Measurements from ENCODE around the gene OR52L1.

DNA sequence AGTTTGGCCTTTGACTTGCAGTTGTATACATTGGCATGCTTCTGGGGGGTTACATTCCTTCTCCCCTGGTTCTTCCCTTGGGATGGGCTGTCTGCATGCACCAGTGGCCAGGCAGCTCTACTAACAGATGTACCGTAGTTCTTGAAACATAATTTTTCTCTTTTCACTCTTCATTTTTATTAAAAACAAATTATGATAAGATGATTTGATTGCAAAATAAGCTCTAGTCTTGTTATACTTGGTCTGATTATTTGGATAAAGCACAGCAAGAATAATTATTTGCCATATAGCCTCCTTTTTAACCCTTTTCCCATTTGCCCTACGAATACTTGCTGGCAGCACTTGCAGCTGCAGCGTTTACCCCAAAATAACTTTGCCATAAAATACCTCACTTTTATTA, 31.2 kb downstream of the OR52L1 start:
- TF ChIP-seq ELF4 (CRISPR knock-in tag; IDR thresholded peaks at IDR 0.05): no peak
- no peak for TF ChIP-seq ZNF766 (CRISPR knock-in tag; conservative IDR thresholded peaks at IDR 0.05)
- TF ChIP-seq XRCC4 (IDR thresholded peaks at IDR 0.05; ENCODE audit: extremely low read depth, insufficient read depth, insufficient read length): no peak
- TF ChIP-seq, protein P1, sequence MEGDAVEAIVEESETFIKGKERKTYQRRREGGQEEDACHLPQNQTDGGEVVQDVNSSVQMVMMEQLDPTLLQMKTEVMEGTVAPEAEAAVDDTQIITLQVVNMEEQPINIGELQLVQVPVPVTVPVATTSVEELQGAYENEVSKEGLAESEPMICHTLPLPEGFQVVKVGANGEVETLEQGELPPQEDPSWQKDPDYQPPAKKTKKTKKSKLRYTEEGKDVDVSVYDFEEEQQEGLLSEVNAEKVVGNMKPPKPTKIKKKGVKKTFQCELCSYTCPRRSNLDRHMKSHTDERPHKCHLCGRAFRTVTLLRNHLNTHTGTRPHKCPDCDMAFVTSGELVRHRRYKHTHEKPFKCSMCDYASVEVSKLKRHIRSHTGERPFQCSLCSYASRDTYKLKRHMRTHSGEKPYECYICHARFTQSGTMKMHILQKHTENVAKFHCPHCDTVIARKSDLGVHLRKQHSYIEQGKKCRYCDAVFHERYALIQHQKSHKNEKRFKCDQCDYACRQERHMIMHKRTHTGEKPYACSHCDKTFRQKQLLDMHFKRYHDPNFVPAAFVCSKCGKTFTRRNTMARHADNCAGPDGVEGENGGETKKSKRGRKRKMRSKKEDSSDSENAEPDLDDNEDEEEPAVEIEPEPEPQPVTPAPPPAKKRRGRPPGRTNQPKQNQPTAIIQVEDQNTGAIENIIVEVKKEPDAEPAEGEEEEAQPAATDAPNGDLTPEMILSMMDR (IDR thresholded peaks at IDR 0.05 in 2 of 3, conservative IDR thresholded peaks at IDR 0.05 in 1 of 3; ENCODE audit: insufficient read depth in 2 of 3, low read depth in 1 of 3, low read length in 3 of 3): no peak
- TF ChIP-seq HDAC6 (IDR thresholded peaks at IDR 0.05; ENCODE audit: low read depth, low read length): no peak
- TF ChIP-seq, protein P2, sequence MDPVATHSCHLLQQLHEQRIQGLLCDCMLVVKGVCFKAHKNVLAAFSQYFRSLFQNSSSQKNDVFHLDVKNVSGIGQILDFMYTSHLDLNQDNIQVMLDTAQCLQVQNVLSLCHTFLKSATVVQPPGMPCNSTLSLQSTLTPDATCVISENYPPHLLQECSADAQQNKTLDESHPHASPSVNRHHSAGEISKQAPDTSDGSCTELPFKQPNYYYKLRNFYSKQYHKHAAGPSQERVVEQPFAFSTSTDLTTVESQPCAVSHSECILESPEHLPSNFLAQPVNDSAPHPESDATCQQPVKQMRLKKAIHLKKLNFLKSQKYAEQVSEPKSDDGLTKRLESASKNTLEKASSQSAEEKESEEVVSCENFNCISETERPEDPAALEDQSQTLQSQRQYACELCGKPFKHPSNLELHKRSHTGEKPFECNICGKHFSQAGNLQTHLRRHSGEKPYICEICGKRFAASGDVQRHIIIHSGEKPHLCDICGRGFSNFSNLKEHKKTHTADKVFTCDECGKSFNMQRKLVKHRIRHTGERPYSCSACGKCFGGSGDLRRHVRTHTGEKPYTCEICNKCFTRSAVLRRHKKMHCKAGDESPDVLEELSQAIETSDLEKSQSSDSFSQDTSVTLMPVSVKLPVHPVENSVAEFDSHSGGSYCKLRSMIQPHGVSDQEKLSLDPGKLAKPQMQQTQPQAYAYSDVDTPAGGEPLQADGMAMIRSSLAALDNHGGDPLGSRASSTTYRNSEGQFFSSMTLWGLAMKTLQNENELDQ (CRISPR knock-in tag; IDR thresholded peaks at IDR 0.05; ENCODE audit: borderline replicate concordance): no peak
- TF ChIP-seq, protein P3, sequence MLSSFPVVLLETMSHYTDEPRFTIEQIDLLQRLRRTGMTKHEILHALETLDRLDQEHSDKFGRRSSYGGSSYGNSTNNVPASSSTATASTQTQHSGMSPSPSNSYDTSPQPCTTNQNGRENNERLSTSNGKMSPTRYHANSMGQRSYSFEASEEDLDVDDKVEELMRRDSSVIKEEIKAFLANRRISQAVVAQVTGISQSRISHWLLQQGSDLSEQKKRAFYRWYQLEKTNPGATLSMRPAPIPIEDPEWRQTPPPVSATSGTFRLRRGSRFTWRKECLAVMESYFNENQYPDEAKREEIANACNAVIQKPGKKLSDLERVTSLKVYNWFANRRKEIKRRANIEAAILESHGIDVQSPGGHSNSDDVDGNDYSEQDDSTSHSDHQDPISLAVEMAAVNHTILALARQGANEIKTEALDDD (IDR thresholded peaks at IDR 0.05): no peak

Data from K562 (cell line).